Aorta (tissue), 5 donors: ENCODE data around the gene TEKT2. TPM values are rescaled to one million over a fixed set of nuclear protein-coding genes. Genes with fewer than 3 reads are reported as not detected.
A peak's percentile ranks its signal among the peaks of the same experiment; 100 is the strongest.

Source experiments
- ATAC-seq: fragments of 200-7000 bp; cut with Tn5 transposase; one replicate; pipeline ENCODE4 v1.9.1; 2022; ENCODE audit warnings: moderate library complexity; ENCODE audit not compliant: low FRiP score
- DNase-seq, 2 donors: peaks; one replicate each; pipeline ENCODE4 v3.0.0-alpha.2; 2020
- H3K27ac ChIP-seq, 2 donors: one replicate each; pipeline ENCODE4 v1.5.1; 2013; ENCODE audit warnings: low read length in 2 of 2, mild to moderate bottlenecking in 2 of 2, moderate library complexity in 2 of 2, control low read depth in 1 of 2, inconsistent platforms in 1 of 2, low read depth in 1 of 2
- H3K27me3 ChIP-seq, 2 donors: one replicate each; pipeline ENCODE4 v1.6.1; 2013; ENCODE audit warnings: control low read depth in 1 of 2, low read length in 1 of 2, mild to moderate bottlenecking in 1 of 2, moderate library complexity in 1 of 2; ENCODE audit not compliant: insufficient read depth in 2 of 2, control insufficient read depth in 1 of 2
- H3K36me3 ChIP-seq, 2 donors: one replicate each; pipeline ENCODE4 v1.6.1; 2013; ENCODE audit warnings: control low read depth in 1 of 2, low read length in 1 of 2, mild to moderate bottlenecking in 1 of 2; ENCODE audit not compliant: insufficient read depth in 2 of 2, control insufficient read depth in 1 of 2
- H3K4me1 ChIP-seq, 2 donors: one replicate each; pipeline ENCODE4 v1.6.1; 2013; ENCODE audit warnings: low read length in 2 of 2, control low read depth in 1 of 2, mild to moderate bottlenecking in 1 of 2, moderate library complexity in 1 of 2; ENCODE audit not compliant: insufficient read depth in 2 of 2, control insufficient read depth in 1 of 2
- H3K4me3 ChIP-seq, 2 donors: one replicate each; pipeline ENCODE4 v1.5.1; 2013; ENCODE audit warnings: low read length in 2 of 2, control low read depth in 1 of 2, mild to moderate bottlenecking in 1 of 2
- H3K9me3 ChIP-seq: one replicate; pipeline ENCODE4 v1.6.1; 2013; ENCODE audit warnings: mild to moderate bottlenecking, low read length; ENCODE audit not compliant: control insufficient read depth
- WGBS, 2 donors: extraction: QIAGEN DNeasy Blood & Tissue Kit; methylation state at CpG; one replicate each; pipeline ENCODE4 v1.1.7; 2013; 5-methylcytosine and 5-hydroxymethylcytosine counted together
- intact Hi-C, 2 donors: fragments of 100-400 bp; cut with DNase I; formaldehyde crosslinking; loops; one replicate each; pipeline versions ENCODE4 v1.14.2 to v1.15.0; 2022
- polyA plus RNA-seq, 2 donors: library from polyadenylated mRNA; stranded (reverse); fragments of 200-250 nt; gene quantifications; one replicate each; pipeline ENCODE4 v1.2.3, GENCODE V29; 2013
- total RNA-seq, 2 donors: library from RNA; stranded (reverse); fragmentation: NEBNext Ultra II Directional; extraction: Animal tissue kit (Norgen Biotek cat#: 25700); gene quantifications; one replicate each; pipeline ENCODE4 v1.2.1, GENCODE V29; 2021
- donor health status: healthy with polysubstance abuse.
- donor health status: Bipolar disorder and iron deficiency.
- donor health status: DM: no; HTN: no; CAD: no.
- donor health status: DM: no; HTN: no; CAD: no.
- donor health status: DM: yes; HTN: yes; CAD: no.

The TEKT2 gene
- total and polyA plus RNA-seq, 4 donors: 0.82 TPM; not detected in 3

DNA sequence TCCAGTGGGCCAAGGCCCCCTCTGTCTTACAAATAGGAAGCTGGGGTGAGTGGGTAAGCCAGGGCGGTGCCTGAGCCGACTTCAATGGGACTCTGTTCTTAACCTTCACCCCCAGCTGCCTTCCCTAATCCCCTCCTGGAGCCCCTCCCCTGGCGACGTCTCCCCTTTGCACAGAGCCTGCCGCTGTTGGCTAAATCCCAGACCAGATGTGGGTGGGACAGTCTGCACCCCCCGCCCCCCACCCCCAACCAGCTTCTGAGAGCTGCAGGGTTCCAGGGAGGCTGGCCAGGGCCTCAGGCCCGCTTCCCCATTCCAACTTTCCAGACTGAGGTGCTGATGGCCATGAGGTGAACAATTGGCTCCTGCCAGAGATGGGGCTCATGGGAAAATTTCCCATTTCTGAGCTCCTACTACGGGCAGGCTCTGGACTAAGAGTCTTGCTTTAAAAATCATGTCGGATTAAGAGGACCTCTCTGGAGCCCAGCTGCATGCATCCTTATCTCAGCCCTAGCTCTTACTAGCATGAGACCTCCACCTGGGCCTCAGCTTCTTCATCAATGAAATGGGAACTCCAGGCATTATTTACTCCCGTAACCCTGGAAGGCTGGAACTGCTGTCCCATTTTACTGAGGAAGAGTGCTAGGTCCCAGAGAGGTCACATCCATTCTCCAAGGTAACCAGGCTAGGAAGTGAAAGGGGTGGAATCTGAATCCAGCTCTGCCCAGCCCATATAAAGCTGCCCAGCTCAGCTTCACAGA lies 34.7 kb downstream of the TEKT2 start:
- Histone ChIP-seq H3K27me3 (no peaks in the 10 kb centered on the region), H3K4me3 (no peak overlapping the region), H3K27ac (peak overlapping the region in 1 of 2 donors; percentile 55), H3K36me3 (no peaks in the 10 kb centered on the region), H3K9me3 (no peaks in the 10 kb centered on the region), H3K4me1 (peaks cover 0 to 4% of the 10 kb centered on the region in 2 donors)
- 75 to 77% methylated on average over 10 of the region's 10 CpGs for WGBS, 2 donors
- DNase-seq (no peak), ATAC-seq (no peak)
- intact Hi-C loops: no loop called here

DNA sequence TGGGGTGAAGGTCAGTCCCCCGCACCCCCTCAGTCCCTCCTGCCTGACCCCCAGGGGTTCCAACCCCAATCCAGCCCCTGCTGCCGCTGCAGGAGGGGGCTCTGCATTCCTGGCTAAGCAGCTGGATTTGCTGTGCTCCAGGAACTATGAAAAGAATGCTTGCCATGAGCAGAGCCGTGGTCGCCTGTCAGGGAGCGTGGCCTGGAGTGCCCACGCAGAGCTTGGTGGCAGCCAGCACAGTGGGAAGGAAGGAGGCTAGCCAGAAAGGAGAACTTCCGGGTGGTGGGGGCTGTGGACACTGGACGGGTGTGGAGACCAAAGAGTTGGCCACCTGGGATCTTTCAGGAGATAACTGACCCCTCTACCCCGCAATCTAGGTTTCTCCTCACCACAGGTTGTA lies 35.6 kb downstream of the TEKT2 start:
- peak overlapping the region in 1 of 2 donors; percentile 43 for H3K27ac ChIP-seq
- ATAC-seq: no peak
- no peaks in the 10 kb centered on the region for H3K9me3 ChIP-seq
- H3K27me3 ChIP-seq: no peaks in the 10 kb centered on the region
- H3K4me1 ChIP-seq: peaks cover 0 to 4% of the 10 kb centered on the region in 2 donors
- intact Hi-C loops: no loop called here
- no peak for DNase-seq
- WGBS, 2 donors: 11 to 12% methylated on average over 9 of the region's 9 CpGs
- no peaks in the 10 kb centered on the region for H3K36me3 ChIP-seq
- no peak overlapping the region for H3K4me3 ChIP-seq

DNA sequence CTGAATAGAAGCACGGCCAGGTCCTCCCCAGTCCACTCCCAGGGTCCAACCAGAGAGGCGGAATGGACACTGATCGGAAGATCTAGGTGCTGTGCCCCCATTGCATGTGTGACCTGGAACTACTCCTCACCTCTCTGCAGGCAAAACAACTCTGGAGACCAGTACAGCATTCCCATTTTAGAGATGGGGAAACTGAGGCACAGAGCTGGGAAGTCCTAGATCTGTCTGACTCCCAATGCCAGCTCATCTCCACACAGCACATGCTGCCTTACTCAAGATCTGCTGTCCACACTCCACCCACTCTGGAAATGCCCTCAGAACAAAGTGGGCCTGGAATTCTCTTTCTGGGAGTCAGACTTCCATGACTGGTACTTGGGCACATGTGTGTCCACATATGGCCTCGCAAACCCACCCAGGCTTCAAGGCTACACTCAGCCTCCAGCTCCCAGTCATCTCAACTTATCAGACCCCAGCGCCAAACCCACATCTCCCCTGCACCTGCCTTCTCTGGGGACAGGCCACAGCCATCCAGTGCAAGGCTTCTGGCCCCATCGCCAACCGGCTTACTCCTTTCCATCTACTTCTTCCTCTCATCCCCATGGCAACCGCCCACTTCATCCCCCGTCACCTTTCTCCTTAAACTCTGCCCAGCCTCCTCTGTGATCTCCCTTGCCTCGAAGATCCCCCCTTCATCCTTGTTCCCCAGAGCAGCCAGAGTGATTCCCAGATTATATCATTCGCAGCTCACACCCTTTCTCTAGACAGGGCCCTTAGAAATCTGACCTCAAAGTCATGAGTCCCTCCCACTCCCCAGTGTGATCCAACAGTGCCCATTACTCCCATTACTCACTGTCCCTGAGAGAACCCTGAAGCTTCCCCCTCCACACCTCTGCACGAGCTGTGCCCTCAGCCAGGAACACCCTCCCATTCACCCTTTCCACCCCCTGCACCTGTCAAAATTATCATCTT lies 38.5 kb downstream of the TEKT2 start:
- no peaks in the 10 kb centered on the region for H3K9me3 ChIP-seq
- no peaks in the 10 kb centered on the region for H3K27me3 ChIP-seq
- DNase-seq: no peak
- no peaks in the 10 kb centered on the region for H3K4me1 ChIP-seq
- ATAC-seq: no peak
- no peaks in the 10 kb centered on the region for H3K36me3 ChIP-seq
- no peak overlapping the region for H3K4me3 ChIP-seq
- no peak overlapping the region for H3K27ac ChIP-seq
- intact Hi-C loops: no loop called here
- WGBS, 2 donors: 89 to 96% methylated on average over 12 of the region's 12 CpGs

DNA sequence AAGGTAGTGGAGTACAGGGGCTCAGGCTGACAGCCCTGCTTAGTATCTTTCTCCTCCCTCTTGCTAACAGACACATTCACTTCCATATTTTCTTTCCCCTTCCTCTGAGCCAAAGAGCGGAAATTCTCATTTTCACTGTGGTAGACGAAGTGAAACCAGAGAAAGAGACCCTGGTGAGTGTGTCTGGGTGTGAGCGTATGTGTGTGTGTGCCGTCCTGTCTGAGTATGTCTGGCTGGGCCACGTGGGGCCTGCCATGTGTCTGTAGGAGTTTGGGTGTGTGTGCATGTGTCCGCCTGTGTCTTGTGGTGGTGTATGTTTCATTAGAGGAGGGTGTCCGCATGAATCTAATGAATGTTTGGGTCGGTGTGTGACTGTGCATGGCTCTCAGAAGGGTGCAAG lies 39.5 kb downstream of the TEKT2 start:
- Histone ChIP-seq H3K4me3 (no peak overlapping the region), H3K27me3 (no peaks in the 10 kb centered on the region), H3K9me3 (no peaks in the 10 kb centered on the region), H3K36me3 (no peaks in the 10 kb centered on the region), H3K27ac (no peak overlapping the region), H3K4me1 (no peaks in the 10 kb centered on the region)
- WGBS, 2 donors: 86 to 87% methylated on average over 8 of the region's 8 CpGs
- intact Hi-C loops: no loop called here
- DNase-seq (peak in 1 of 2 donors; percentile 76), ATAC-seq (no peak)

DNA sequence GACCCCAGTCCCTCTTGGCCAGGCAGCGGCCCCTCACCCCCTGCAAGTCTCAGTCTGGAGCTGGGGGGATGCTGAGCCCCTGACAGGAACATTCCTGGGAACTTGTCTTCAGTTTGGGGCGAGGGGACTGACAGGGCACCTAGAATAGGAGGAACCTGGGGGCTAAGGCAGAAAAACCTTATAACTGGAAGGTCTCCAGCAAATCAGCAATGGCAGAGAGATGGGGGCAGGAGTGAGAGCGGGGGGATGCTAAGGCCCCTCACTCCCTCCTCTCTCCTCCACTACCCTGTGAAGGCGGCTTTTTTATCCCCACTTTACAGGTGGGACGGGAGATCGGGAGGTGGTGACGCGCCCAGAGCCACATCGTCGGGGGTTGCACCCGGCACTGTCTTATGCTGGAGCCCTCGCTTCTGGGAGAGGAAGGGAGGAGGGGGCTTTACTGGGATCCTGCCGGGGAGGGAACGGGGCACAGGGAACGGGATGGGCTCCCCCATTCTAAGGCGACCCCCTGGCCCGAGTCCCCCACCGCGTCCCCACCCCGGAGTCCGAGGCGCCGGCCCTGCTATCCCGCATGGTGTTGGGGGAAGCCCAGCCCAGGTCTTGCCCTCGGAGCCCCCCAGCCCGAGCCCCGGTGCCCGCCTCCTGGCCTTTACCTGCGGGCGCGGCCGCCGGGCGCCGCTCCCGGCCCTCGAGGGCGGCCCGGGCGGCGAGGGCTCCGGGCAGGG lies 40.7 kb downstream of the TEKT2 start:
- WGBS, 2 donors: 32 to 35% methylated on average over 32 to 42 of the region's 42 CpGs
- peak overlapping the region; percentile 28 to 50 for H3K27ac ChIP-seq
- ATAC-seq (no peak), DNase-seq (no peak)
- no peaks in the 10 kb centered on the region for H3K4me1 ChIP-seq
- no peaks in the 10 kb centered on the region for H3K36me3 ChIP-seq
- intact Hi-C loops: no loop called here
- no peaks in the 10 kb centered on the region for H3K27me3 ChIP-seq
- no peaks in the 10 kb centered on the region for H3K9me3 ChIP-seq
- peak overlapping the region; percentile 51 to 65 for H3K4me3 ChIP-seq

DNA sequence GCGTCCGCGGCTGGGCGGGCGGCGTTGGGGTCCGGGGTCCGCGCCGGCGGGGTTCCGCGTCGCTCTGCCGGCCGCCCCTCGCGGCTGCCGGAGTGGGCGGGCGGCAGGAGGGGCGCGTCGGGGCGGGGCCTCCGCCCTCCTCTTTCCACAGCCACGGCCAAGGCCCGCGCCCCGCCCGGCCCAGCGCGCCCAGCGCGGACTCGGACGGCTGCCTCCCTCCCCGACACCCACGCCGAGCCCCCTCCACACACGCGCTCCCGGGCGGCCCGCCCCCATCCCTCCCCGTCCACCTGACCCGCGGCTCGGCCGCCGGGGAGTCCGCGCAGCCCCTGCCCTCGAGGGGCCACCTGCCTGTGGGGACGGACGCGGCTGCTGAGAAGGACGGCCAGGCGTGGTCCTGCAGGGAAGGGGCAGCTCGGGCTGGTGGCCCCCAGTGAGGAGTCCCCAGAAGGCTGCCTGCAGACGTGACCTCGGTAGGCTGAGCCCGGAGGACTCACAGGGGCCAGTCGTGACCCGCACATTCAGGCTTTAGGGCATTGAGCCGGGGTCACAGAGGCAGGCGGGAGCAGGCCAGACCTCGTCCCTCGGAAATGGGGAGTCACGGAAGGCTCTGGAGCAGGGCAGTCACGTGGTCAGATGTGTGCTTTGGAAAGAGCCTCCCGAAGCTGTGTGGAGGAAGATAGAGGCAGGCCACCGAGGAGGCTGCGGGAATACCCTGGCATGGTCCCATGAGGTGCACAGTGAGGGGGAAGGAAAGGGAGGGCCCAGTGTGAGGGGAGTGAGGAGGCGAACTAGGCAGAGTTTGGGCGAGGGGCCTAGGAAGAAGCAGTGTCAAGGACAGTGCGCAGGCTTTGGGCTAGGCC lies 41.5 kb downstream of the TEKT2 start, which contains the start of gene COL8A2:
Gene COL8A2, minus strand, starts transcription at position 94 of the 863 bp plus-strand sequence. CDS start 24,980 bp downstream, outside the sequence.
- Histone ChIP-seq H3K9me3 (no peaks in the 10 kb centered on the region), H3K27me3 (no peaks in the 10 kb centered on the region), H3K4me3 (peak within 1 kb of the TSS; percentile 51 to 65), H3K36me3 (no peaks in the 10 kb centered on the region), H3K4me1 (no peaks in the 10 kb centered on the region), H3K27ac (peak within 1 kb of the TSS; percentile 35 to 50)
- WGBS, 2 donors: 10 to 22% methylated on average over 33 to 77 of the region's 77 CpGs
- intact Hi-C loops: no loop called here
- DNase-seq (peak; percentile 75 to 91), ATAC-seq (peak; percentile 86)

DNA sequence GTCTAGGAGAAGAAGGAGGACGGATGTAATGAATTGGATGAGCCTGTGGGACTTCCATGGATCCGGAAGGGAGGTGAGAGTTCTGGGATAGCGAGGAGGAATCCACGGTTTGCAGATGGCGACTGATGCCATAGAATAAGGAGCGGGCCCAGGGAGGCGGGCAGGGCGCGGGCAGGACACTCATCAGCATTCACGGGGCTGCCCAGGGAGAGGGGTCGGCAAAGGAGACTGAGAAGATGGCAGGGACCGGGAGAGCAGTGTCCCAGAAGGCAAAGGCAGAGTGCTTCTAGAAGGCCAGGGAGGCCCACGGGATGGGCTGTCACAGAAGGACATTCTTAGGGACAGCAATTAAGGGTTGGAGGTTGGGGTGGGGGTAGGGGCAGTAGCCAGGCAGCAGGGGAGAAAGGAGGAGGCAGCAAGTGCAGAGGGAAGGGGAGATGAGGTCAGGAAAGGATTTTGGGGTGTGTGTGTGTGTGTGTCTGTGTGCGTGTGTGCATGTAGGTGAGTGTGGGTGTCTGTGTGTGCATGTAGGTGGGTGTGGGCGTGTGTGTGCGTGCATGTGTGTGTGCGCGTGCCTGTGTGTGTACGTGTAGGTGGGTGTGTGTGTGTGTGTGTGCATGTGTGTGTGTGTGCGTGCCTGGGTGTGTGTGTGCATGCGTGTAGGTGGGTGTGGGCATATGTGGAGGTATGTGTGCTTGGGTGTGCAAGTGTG lies 42.3 kb downstream of the TEKT2 start:
- no peaks in the 10 kb centered on the region for H3K36me3 ChIP-seq
- intact Hi-C loops: loop anchor here in 1 of 2 donors (2.0 kb wide), 1 partner anchor 19 kb away; no protein-coding TSS in a partner anchor
- 89% methylated on average over 21 of the region's 21 CpGs for WGBS, 2 donors
- H3K4me3 ChIP-seq: no peak overlapping the region
- DNase-seq (no peak), ATAC-seq (no peak)
- no peak overlapping the region for H3K27ac ChIP-seq
- H3K4me1 ChIP-seq: no peaks in the 10 kb centered on the region
- H3K9me3 ChIP-seq: no peaks in the 10 kb centered on the region
- H3K27me3 ChIP-seq: no peaks in the 10 kb centered on the region
